ENCODE data around the gene TRIP13.

Gene TRIP13

DNA sequence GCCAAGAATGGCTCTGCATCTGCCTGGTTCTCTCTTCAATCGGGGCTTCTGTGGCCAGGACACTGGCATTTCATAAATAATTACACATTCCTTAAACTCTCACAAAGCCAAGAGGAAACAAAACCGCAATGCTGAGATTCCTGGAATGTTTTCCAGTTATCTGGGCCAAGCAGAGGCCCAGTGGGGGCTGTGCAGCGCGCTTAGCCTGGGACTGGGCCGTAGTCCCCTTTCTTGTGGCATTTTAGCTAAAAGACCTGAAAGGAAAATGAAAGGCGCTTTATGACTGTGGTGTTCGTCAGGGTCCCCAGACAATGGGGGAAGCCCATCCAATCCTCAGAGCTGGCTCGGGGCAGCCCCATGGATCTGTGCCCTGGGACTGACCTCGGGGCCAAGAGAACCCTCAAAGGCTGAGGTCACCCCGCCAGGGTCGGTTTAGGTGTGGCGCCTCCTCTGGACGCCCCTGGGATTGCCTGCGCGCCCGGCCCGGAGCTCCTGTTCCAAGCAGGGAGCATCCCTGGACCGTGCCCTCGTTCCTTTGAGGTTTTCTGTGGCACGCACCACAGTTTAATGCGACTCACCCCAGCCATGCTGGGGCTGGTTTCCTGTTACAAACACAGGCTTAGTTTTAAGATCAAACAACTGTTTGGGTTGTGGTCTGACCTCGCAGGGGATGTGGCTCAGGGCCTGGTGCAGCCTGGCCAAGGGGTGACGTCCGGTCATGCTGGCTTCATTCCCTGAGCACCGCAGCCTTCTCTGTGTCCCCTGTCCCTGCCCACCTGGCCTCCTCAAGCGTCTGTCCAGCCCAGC, 64.5 kb downstream of the TRIP13 start:
- DNase-seq, result no peak

DNA sequence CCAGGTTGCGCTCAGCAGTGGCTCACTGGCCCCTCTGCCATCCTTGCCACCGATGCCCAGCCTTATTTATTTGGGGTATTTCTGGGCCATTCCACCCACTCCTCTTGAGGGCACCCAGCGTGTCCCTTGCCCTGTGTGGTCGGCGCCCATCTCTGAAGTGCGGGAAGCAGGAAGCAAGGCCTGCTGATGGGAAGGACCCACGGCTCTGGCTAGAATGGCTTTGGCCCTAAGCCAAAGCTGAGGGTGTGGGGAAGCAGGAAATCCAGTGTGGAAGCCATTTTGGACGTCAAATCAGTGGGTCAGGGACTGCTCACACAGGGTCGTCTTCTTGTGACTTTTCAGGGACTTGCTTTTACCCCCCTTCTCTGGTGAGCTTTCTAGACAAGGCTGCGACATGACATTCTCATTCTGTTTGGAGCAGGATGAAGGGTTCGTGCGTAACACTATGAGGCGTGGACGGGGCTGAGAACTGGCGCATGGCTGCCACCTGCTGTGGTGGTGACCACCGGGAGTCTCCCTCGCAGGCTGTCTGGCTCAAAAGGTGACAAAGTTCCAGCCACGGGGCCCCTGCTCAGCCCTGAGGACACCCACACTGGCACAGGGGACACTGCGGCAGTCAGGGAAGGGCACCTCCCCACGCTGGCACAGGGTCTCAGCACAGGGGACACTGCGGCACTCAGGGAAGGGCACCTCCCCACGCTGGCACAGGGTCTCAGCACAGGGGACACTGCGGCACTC, 65.2 kb downstream of the TRIP13 start:
- DNase-seq, result no peak

DNA sequence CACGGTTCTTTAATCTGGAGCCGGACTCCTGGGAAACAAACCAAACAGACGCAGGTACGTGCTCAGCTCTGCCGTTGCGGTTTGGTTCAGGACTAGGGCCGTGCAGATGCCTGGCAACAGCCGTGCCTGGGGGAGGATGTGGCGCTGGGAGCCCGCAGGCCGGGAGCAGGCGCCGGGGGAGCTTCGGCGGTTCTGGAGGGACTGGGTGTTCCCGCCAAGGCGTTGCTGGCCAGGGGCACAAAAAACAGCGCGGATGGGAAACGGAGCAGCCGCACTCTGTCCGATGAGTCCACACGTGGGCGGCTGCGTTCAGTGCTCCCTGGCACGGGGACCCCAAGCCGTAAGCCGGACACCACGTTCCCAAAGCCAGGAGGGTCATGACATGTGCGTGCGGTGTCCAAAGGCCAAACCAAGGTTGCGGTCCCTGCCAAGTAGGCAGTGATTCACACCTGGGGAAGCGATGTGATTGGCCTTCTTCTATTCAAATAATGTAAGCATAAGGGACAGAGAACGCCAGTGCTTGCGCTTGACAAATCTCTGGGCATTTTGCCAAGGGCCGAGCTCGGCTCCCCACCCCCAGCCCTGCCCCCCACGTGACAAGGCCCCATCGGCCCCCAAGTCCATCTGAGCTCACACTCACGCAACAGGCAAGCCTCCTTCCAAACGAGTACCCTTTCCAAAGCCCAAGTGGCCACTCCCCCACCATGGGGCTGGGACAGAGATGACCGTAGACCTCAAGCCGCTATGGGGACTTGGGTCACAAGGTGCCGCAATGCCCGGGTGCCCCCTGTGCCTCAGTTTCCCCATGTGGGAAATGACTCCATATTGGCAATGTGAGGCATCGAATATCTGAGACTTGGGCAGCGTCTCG, 66.3 kb downstream of the TRIP13 start:
- peak; percentile 13 for DNase-seq

DNA sequence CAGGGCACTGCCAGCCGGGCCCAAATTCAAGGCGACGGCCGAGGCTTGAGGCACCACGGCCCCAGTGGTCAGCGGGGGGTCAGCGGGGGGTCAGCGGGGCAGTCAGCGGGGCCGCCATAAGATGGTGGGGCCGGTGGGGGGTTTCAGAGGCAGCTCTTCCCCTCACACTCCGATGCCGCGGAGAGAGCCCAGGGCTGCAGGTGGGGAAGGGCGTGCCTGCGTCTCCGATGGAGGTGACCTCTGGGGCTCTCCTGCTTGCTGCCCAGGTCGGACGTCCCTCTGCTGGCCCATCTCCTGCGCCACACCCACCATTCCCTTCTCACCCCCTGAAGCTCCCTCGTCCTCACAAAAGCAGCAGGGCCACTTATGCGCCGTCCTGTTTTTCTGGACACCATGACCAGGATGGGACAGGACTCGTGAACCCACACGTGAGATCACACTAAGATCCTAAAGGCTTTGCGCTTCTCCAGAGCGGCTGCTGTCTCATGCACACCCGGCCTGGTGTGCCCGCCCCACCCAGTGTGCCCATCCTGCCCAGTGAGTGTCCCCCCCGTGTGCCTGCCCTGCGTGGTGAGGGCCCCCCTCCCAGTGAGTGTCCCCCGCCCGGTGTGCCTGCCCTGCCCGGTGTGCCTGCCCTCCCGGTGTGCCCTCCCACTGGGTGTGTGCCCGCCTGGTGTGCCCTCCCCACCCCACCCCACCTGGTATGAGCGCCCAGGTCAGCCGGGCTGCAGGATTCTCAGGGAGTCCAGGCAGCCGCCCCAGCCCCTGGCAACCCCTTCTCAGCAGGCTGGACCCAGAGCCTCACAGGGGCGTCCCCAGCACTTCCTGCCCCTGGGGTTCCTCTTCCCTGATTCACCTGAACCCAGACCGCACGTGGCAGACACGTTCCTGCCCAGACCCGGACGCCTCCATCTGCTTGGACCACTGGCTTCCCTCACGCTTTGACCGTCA, 67.2 kb downstream of the TRIP13 start:
- DNase-seq, result no peak

DNA sequence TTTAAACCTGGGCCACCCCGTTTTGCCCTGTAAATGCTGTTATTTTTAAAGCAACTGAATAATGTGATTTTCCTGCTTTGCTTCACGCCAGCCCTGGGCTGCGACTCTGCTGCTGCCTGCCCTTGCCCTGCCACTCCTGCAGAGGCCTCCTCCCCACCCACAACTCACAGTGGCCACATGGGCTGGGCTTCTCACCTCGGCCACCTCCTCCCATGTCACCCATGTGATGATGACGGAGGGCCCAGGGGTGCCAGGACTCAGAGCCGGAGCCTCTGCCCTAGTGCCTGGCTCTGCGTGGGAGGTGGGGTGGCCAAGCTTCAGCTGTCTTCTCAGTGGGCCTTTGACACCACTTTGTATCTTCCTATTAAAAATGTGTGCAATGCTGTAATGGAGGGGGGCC, 67.9 kb downstream of the TRIP13 start:
- DNase-seq, result no peak

DNA sequence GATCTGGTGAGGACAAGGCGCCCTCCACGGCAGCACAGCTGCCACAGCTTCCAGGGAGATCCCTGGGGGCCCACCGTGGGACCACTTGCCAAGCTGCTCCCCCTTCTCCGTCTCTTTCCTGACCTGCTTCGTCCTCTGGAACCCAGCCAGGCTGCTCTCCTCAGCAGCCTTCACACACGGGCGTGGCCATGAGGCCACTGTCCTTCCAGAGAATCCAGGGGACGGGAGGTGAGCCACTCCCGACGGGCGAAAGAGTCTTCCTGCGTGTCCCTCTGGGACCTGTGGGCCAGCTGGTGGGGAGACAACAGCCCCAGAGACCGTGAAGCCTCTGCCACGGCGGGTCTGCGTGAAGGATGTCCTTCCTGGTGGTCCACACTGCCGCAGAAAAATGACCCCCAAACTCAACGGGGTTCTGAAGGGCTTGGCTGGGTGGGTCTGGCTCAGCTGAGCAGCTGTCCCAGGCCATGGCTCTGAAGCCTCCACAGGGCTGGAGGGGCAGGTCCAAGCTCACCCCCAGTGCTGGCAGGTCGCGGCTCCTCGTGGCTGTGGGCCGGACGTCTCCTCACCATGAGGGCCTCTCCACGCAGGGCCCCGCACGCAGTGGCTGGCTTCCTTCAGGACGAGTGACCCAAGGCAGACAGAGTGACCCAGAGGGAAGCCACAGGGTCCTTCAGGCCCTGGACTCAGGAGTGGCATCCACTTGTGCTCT, 68.5 kb downstream of the TRIP13 start:
- no peak for DNase-seq

DNA sequence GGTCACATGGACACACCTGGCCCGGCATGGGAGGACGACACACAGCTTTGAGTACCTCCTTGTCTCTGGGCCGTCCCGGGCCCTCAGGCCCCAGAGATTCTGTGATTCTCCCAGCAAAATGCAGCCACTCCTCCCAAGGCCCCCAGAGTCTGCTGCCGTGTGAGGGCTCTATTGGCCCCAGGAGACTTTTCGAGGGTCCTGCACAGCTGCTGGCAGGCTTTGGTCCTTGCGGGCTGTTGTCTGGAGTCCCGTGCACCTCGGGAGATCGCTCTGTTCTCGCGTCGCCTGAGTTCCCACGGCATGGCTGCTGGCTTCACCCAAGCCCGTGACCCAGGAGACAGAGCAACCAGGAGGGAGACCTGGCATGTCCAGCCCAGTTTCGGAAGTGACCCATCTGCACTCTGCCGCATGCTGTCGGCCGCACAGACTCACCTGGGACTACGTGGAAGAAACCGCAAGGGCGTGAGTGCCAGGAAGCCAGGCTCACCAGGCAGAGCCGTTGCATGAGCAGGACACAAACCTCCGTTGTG, 69.1 kb downstream of the TRIP13 start:
- no peak for DNase-seq

DNA sequence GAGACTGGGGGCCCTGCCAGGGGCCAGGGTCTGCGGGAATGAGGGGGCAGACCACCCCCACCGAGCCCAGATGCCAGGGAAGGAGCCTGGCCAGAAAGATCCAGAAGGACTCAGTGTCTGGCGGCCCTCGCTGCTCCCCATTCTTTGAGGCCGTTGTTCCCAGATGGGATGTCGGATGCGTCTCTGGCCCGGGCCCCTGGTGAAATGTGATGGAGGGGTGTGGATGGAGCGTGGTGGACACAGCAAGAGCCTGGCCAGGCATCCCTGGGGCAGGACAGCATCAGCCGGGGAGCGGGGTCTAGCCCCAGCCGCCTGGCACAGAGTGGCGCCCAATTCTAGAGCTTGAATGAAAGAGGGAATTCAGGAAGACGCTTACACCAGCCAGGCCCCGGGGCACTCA, 69.7 kb downstream of the TRIP13 start:
- no peak for DNase-seq

DNA sequence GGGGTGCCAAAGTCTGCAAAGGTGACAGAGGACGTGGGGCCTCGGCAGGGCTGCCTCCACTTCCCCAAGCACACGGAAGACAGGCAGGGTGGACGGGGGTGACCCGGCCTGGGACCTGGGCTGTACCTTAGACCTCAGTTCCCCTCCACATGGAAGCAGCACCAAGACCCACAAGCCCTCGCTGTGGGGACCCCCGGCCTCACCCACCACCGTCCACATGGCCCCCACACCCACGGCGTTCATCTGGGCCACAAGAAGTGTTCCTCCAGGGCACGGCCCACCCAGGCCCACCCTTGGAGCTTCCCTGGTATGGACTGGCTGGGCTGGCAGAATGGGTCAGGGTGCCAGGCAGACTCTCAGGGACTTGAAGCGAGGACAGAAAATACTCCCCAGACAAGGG, 70.1 kb downstream of the TRIP13 start:
- DNase-seq, result no peak

DNA sequence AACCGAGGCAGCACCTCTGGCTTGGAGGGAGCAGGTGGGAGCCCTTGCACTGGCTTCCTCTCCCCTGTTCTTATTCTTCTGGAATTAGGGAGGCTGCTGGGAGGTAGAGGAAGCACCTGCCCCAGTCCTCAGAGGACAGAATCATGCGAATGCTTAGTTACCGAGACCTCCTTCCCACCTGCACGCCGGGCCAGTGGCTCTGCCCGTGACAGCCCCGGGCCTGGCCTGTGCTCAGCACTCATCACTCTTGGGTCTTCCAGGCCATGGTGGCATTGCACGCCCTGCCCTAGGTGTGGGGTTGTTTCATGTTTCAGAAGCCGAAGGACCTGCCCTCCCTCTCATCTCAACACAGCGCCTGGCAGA, 70.6 kb downstream of the TRIP13 start:
- DNase-seq, result no peak

DNA sequence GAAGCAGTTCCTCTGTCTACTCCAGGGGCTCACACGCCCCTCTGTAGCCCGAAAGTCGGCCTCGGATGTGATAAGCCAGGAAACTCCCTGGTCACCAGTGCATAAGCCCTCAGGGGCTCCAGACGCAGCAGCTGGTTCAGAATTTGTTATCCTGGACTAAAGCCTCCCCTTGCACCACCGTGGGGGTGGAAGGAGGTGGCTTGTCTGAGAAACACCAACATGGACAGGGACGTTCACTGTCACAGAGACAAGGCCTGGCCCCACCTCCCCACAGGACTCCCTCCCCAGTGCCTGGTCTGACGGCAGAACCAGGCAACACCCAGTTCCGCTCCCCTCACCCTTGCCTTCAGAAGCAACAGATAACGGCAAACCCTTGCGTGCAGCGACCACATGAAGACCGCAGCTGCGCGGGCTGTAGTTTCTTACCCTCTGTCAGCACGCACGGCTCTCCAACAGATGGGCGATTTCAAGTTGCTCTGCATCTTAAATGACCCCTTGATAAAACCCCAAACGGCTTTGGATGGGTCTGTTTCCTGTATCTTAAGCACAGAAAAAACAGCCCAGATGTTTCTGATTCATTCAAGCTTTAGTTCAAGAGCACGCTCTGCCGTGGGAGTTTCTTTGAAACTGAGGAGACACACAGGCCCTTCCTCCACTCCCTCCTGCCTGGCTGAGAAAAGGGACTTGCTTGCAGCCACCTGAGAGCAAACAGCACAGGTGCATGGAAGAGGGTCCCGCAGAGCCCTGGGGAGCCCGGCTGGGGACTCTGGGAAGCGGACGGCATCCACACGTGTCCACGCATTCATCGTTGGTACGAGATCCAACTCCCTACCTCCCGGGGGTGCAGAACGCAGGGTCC, 71.2 kb downstream of the TRIP13 start:
- no peak for DNase-seq

DNA sequence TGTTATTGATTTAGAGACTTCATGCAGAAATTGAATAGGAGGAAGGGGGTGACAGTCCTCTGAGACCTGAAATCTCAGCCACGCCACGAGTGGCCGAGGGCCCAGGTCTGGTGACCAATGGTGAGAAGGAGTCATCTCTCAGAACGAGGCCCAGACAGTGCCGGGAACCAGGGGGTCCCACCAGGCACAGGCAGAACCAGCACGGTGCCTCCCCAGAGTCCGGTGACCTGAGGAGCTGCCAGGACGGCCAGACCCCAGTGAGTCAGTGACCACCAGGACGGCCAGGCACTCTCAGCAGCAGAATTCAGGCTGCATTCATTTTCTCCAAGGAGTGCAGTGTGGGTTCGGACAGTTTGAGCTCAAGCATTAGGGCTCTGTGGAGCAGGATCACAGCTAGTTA, 72.1 kb downstream of the TRIP13 start:
- DNase-seq, result no peak

DNA sequence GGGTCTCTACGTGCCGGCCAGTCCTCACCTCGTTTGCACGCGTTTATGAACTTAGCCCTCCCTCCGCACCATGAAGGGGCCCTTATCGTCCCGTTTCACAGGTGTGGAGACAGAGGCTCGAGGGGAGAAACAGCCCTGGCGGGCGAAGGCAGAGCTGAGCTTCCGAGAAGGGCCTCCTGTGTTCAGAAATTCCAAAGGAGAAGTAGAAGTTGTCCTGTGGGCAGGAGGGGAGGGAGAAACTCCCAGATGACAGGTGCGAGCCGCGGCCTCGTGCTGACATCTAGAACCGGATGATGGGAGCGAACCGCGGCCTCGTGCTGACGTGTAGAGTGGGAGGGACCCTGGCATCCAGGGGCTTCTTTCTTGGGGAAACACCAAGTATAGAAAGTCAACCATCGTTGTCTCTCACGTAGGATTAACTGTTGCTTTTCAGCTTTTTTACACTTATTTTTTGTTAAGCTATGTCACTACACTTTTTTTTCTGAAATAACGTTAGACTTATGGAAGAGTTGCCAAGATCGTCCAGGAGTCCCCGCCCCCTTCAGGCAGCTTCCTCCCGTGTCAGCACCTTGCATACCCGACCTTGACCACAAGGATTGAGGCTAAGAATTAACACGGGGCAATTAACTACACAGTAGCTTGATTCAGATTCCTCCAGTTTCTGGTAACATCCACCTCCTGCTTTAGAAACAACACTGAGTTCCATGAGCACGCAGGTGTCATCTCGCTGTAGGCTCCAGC, 73.1 kb downstream of the TRIP13 start:
- no peak for DNase-seq

DNA sequence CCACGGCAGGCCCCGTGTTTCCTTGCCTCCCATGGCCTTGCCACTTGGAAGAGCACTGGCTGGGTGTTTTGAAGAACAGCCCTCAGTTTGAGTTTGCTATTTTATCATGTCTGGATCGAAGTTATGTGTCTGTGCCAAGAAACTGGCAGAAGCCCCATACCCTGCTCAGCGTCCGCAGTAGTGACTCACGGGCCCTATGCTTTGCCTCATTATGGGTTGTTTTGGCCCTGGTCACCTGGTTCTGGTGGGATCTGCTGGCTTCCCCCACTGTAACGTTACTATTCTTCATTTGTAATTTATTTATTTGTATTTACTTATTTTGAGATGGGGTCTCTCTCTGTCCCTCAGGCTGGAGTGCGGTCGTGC, 73.6 kb downstream of the TRIP13 start:
- no peak for DNase-seq

DNA sequence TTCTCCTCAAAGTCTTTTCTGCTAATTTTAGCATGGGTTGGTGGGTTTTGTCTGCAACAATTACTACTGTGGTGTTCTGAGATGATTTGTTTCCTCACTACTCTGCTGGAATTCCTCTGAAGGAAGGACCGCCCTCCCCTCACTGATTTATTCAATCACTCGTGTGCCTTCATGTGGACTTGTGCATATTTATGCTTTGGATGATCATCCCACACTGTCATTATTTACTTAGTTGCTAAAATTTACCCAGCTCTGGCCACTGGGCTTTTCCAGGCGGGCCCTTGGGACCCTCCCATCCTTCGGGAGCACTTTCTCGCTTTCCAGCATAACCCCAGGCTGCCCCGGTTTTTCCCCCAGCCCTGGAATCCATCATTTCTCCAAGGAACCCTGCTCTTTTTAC, 74.3 kb downstream of the TRIP13 start:
- no peak for DNase-seq

All from SHP77 treated with DMSO at 0.1 percent for 48 hours (cell line).